Muscle of arm (tissue), 12 donors: ENCODE results near the gene CHSY3. TPM values are rescaled to one million over a fixed set of nuclear protein-coding genes. Genes with fewer than 3 reads are reported as not detected.

Experiments
- DNase-seq: peaks from one replicate; pipeline ENCODE4 v3.0.0-alpha.2; 2013
- polyA plus RNA-seq, 12 donors: library from polyadenylated mRNA; unstranded; fragments of 120-200 nt; gene quantifications; one replicate each; pipeline ENCODE4 v1.2.1, GENCODE V29; 2013; ENCODE audit not compliant: insufficient read length in 12 of 12

The CHSY3 gene
- polyA plus RNA-seq, 12 donors, result 3.7 to 7.8 (median 5.2) TPM; not detected in 1

DNA sequence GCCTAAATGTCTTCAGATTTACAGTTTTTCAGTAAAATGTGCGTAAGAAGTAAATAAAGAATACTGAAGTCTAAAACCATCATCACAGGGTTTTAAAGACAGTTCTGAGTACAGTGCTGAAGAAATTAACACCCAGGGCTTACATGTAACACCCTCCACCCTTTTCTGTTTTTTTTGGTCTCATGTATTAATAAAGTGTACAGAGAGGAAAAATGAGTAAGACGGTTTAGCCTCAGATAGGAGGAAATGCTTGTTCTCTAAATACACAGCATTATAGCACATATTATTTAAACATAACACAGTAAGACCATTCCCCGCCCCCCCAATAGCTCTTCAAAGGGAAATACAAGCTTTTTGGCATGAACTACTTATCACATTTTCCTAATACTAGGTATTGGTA, 119.3 kb downstream of the CHSY3 start:
- no peak for DNase-seq

GRCh38 chr5:130024006-130024405, 119.7 kb downstream of the CHSY3 start:
- no peak for DNase-seq

GRCh38 chr5:130025511-130025910, 121.2 kb downstream of the CHSY3 start:
- no peak for DNase-seq

DNA sequence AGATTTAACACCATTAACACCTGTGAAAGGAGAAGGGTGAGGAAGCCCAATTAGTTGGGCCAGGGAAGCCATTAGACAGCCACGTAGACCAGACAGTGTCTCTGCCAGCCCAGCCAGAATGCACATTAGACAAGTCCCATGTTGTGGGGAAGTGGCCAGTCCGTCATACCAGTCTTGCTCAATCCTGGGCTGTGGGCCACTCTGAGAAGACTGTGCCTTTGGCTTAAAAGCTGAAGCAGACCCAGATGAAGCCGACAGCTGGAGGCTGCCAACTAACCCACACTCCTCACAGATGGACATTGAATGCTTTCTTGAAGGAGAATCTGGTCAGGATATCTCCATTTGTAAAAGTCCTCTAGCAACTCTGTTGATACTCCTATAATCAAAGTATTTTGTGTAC, 128.5 kb downstream of the CHSY3 start:
- no peak for DNase-seq

GRCh38 chr5:130034566-130035210, 130.4 kb downstream of the CHSY3 start:
- DNase-seq, result no peak

DNA sequence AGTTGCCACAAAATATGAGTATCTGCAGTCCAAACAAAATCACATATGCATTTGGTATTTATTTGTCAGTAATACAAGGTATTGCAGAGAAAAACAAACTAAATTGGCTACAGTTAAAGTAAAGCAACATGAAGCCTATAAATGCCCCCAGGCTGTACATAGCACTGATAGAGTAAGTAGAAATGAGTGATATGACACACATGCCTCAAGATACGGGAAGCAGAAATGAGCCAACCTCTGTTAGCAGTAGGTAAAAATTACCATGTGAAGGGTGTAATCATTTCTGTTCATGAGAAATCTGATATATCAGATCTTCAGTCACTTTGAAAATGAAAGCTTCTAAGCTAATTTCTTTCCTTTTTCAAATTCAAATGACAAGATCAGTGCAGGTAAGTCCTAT, 131.1 kb downstream of the CHSY3 start:
- no peak for DNase-seq

GRCh38 chr5:130037905-130038304, 133.6 kb downstream of the CHSY3 start:
- DNase-seq, result no peak

DNA sequence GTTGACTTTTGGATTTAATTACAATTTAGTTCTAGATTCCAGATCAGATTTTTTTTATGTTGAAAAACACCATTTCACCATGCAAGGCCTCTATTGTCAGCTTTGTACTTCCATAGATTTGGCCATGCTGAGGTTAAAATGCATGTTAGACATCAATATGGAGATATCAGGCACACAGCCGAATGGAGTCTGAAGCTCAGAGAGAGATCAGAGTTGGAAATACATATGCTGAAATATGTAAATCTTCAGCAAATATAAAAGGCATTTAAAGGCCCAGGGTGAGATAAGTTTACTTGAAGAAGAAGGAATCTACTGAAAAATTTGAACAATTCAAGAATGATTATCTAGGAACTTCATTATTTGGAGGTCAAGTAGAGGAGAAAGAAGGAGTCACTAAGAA, 139.6 kb downstream of the CHSY3 start:
- DNase-seq, result no peak

- DNase-seq, result no peak
Measured at GRCh38 chr5:130045334-130045733, 141.1 kb downstream of the CHSY3 start.

GRCh38 chr5:130050585-130050984, 146.3 kb downstream of the CHSY3 start:
- DNase-seq, result no peak

- no peak for DNase-seq
Measured at GRCh38 chr5:130052752-130053151, 148.5 kb downstream of the CHSY3 start.

GRCh38 chr5:130055572-130055971, 151.3 kb downstream of the CHSY3 start:
- no peak for DNase-seq

- no peak for DNase-seq
Measured at GRCh38 chr5:130061746-130062145, 157.5 kb downstream of the CHSY3 start.

DNA sequence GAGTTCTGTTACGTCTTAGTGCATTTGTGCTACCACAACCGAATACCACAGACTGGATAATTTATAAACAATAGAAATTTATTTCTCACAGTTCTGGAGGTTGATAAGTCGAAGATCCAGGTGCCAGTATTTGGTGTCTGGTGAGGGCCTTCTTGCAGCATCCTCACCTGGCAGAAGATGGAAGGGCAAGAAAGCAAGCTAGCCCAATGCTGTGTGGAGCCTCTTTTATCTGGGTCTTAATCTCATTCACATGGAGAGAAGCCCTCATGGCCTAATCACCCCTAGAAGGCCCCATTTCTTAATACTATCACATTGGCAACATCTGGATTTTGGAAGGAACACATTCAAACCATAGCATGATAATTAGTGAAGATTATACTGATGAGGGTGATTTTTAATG, 159.3 kb downstream of the CHSY3 start:
- no peak for DNase-seq

- DNase-seq, result no peak
Measured at GRCh38 chr5:130064484-130064883, 160.2 kb downstream of the CHSY3 start.

GRCh38 chr5:130065617-130066016, 161.4 kb downstream of the CHSY3 start:
- DNase-seq, result no peak

- DNase-seq, result no peak
Measured at GRCh38 chr5:130066644-130067043, 162.4 kb downstream of the CHSY3 start.

DNA sequence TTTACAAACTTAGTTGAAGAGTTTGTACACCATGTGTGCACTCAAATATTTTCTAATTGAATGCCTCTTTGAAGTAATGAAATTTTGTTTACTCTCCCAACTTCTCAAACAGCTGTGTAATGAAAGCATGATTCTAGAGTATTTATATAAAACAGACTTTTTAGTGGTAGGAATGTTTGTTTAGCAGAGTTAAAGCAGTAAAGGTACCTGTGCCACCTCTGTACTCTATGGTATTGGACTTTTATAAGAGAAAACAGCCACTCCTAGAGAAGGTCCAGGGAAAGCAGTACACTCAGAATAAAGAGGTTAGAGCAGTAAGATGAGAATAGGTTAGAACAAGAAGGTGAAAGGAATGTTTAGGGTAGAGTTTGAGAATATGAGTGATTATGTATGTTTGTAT, 163.1 kb downstream of the CHSY3 start:
- DNase-seq, result no peak

GRCh38 chr5:130068101-130068500, 163.8 kb downstream of the CHSY3 start:
- no peak for DNase-seq

GRCh38 chr5:130068988-130069387, 164.7 kb downstream of the CHSY3 start:
- no peak for DNase-seq

DNA sequence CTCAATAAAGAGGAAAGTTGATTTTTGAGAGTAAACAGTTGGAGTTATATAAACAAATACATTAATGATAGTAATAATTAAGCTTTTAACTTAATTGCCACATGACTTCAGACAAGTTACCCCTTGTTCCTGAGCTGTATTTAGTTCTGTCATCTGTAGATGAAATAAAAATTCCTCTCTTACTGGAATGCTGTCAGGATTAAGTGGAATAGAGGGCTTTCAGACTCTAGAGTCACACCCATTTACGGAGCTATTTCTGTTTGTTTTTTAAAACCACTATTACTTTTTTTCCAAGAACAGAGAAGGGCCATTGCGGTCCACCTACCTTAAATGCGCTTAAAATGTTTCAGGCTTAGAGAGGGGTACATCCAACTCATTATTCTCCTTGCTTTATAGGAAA, 170.6 kb downstream of the CHSY3 start:
- no peak for DNase-seq

GRCh38 chr5:130077007-130077406, 172.7 kb downstream of the CHSY3 start:
- DNase-seq, result no peak

GRCh38 chr5:130078661-130079060, 174.4 kb downstream of the CHSY3 start:
- no peak for DNase-seq

GRCh38 chr5:130090569-130091270, 186.5 kb downstream of the CHSY3 start:
- peak; percentile 4 for DNase-seq
